ENCODE measurements around the gene TBCA. TPM values are rescaled to one million over a fixed set of nuclear protein-coding genes. Genes with fewer than 3 reads are reported as not detected.

TBCA gene
- total RNA-seq, 1 experiment from 2014 or later: 302 TPM

DNA sequence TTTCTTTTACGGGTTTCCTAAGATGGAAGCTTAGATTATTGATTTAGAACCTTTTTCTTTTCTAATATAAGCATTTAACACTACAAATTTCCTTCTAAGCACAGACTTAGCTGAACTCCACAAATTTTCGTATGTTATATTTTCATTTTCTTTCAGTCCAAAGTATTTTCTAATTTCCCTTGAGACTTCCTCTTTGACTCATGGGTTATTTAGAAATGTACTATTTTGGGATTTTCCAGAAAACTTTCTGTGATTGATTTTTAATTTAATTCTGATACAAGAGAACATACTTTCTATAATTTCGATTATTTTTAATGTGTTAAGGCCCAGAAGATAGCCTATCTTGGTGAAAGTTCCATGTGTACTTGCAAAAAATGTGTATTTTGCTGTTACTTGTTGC is 19.7 kb upstream of the TBCA start:
- ATAC-seq: no peak
- H3K36me3 ChIP-seq (ENCODE audit: control insufficient read depth, insufficient read depth, low read length): no peaks in the 10 kb centered on the region
- ChIA-PET POLR2A (no interaction called here), CTCF (no interaction called here)
- peaks cover 33% of the 10 kb centered on the region for H3K27me3 ChIP-seq (ENCODE audit: control insufficient read depth, insufficient read depth, low read length)
- no peak overlapping the region for H3K27ac ChIP-seq (ENCODE audit: low read length)
- BruUV-seq (replicated peaks): no TSS peak
- DNase-seq (ENCODE audit: low read depth, low spot score): no peak
- TF ChIP-seq TCF7L2 (IDR thresholded peaks at IDR 0.05; ENCODE audit: low read depth, low read length): no peak
- TF ChIP-seq, protein P1, sequence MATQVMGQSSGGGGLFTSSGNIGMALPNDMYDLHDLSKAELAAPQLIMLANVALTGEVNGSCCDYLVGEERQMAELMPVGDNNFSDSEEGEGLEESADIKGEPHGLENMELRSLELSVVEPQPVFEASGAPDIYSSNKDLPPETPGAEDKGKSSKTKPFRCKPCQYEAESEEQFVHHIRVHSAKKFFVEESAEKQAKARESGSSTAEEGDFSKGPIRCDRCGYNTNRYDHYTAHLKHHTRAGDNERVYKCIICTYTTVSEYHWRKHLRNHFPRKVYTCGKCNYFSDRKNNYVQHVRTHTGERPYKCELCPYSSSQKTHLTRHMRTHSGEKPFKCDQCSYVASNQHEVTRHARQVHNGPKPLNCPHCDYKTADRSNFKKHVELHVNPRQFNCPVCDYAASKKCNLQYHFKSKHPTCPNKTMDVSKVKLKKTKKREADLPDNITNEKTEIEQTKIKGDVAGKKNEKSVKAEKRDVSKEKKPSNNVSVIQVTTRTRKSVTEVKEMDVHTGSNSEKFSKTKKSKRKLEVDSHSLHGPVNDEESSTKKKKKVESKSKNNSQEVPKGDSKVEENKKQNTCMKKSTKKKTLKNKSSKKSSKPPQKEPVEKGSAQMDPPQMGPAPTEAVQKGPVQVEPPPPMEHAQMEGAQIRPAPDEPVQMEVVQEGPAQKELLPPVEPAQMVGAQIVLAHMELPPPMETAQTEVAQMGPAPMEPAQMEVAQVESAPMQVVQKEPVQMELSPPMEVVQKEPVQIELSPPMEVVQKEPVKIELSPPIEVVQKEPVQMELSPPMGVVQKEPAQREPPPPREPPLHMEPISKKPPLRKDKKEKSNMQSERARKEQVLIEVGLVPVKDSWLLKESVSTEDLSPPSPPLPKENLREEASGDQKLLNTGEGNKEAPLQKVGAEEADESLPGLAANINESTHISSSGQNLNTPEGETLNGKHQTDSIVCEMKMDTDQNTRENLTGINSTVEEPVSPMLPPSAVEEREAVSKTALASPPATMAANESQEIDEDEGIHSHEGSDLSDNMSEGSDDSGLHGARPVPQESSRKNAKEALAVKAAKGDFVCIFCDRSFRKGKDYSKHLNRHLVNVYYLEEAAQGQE (IDR thresholded peaks at IDR 0.05; ENCODE audit: insufficient read depth in 1 of 2, low read depth in 2 of 2, low read length in 1 of 2): no peak
- TF ChIP-seq POLR2AphosphoS5 (IDR thresholded peaks at IDR 0.05; ENCODE audit: low read depth, low read length): no peak
- TF ChIP-seq, protein P2, sequence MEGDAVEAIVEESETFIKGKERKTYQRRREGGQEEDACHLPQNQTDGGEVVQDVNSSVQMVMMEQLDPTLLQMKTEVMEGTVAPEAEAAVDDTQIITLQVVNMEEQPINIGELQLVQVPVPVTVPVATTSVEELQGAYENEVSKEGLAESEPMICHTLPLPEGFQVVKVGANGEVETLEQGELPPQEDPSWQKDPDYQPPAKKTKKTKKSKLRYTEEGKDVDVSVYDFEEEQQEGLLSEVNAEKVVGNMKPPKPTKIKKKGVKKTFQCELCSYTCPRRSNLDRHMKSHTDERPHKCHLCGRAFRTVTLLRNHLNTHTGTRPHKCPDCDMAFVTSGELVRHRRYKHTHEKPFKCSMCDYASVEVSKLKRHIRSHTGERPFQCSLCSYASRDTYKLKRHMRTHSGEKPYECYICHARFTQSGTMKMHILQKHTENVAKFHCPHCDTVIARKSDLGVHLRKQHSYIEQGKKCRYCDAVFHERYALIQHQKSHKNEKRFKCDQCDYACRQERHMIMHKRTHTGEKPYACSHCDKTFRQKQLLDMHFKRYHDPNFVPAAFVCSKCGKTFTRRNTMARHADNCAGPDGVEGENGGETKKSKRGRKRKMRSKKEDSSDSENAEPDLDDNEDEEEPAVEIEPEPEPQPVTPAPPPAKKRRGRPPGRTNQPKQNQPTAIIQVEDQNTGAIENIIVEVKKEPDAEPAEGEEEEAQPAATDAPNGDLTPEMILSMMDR (IDR thresholded peaks at IDR 0.05): no peak
- no peak for TF ChIP-seq SIN3A (IDR thresholded peaks at IDR 0.05; ENCODE audit: borderline replicate concordance, insufficient read depth, low read depth, low read length)
- no peaks in the 10 kb centered on the region for H3K9me3 ChIP-seq (ENCODE audit: control insufficient read depth, insufficient read depth, low read depth, low read length)
- intact Hi-C loops (cut with micrococcal nuclease; ENCODE audit: unreplicated experiment): no loop called here
- no peaks in the 10 kb centered on the region for H3K4me1 ChIP-seq (ENCODE audit: control insufficient read depth, insufficient read depth, low read length)
- in situ Hi-C loops (cut with HindIII; ENCODE audit: low pct_unique_long_range_greater_than_20kb, low sequenced_read_pairs): no loop called here
- no peak overlapping the region for H3K4me3 ChIP-seq (ENCODE audit: low read depth in 2 of 2, low read length in 2 of 2)

DNA sequence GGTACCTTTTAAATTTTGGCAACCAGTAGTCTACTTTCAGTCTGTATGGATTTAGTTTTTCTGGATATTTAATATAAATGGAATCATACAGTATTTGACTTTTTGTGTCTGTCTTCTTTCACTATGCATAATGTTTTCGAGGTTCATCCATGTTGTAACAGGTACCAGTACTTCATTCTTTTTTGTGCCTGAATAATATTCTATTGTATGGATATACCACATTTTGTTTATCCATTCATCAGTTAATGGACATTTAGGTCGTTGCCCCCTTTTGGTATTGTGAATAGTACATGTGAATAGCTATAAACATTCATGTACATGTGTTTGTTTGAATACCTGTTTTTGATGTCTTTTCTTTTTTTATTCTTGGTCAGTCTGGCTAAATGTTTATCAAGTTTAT is 19.1 kb upstream of the TBCA start:
- in situ Hi-C loops (cut with HindIII; ENCODE audit: low pct_unique_long_range_greater_than_20kb, low sequenced_read_pairs): no loop called here
- Histone ChIP-seq H3K9me3 (ENCODE audit: control insufficient read depth, insufficient read depth, low read depth, low read length) (no peaks in the 10 kb centered on the region), H3K4me3 (ENCODE audit: low read depth in 2 of 2, low read length in 2 of 2) (no peak overlapping the region), H3K27me3 (ENCODE audit: control insufficient read depth, insufficient read depth, low read length) (peaks cover 33% of the 10 kb centered on the region), H3K4me1 (ENCODE audit: control insufficient read depth, insufficient read depth, low read length) (no peaks in the 10 kb centered on the region), H3K27ac (ENCODE audit: low read length) (no peak overlapping the region), H3K36me3 (ENCODE audit: control insufficient read depth, insufficient read depth, low read length) (no peaks in the 10 kb centered on the region)
- CTCF ChIA-PET: no interaction called here
- intact Hi-C loops (cut with micrococcal nuclease; ENCODE audit: unreplicated experiment): no loop called here
- no peak for ATAC-seq
- POLR2A ChIA-PET: no interaction called here
- BruUV-seq (replicated peaks): no TSS peak
- no peak for DNase-seq (ENCODE audit: low read depth, low spot score)
- TF ChIP-seq POLR2AphosphoS5 (IDR thresholded peaks at IDR 0.05; ENCODE audit: low read depth, low read length) (no peak), SIN3A (IDR thresholded peaks at IDR 0.05; ENCODE audit: borderline replicate concordance, insufficient read depth, low read depth, low read length) (no peak), TCF7L2 (IDR thresholded peaks at IDR 0.05; ENCODE audit: low read depth, low read length) (no peak)
- TF ChIP-seq, protein P2 (IDR thresholded peaks at IDR 0.05): no peak
- TF ChIP-seq, protein P1 (IDR thresholded peaks at IDR 0.05; ENCODE audit: insufficient read depth in 1 of 2, low read depth in 2 of 2, low read length in 1 of 2): no peak

Measured in Panc1 (cell line).